Measurements from ENCODE around the gene DBF4B. TPM values are rescaled to one million over a fixed set of nuclear protein-coding genes. Genes with fewer than 3 reads are reported as not detected.
"Not testable (repeated sequence)": the region's sequence is repeated elsewhere in the genome, so short reads cannot be mapped to it uniquely, and the experiment has no call there.

Gene DBF4B
- 22.8 and 24.4 TPM in 2 replicates for total RNA-seq

GRCh38 chr17:44708401-44709263 lies at the start of gene DBF4B:
DBF4B (plus strand) TSS chr17:44708665; CDS start chr17:44708821, 156 bp downstream.
- Mint-ChIP-seq H3K27me3 (ENCODE audit: low read depth) (peaks cover 6% of the 10 kb centered on the region), H3K9me3 (no peaks in the 10 kb centered on the region), H3K4me3 (ENCODE audit: low read depth) (no peak within 1 kb of the TSS), H3K4me1 (ENCODE audit: low read depth) (peaks cover 6% of the 10 kb centered on the region), H3K36me3 (ENCODE audit: low read depth) (peaks cover 4% of the 10 kb centered on the region), H3K27ac (no peak within 1 kb of the TSS)
- intact Hi-C loops (cut with micrococcal nuclease): loop anchor here (1.0 kb wide), 1 partner anchor 19 kb away; the partner anchor contains the start of gene CCDC43
- DNase-seq (ENCODE audit: low spot score): peak; percentile 81

- Mint-ChIP-seq H3K27me3 (ENCODE audit: low read depth) (peaks cover 21% of the 10 kb centered on the region), H3K9me3 (no peaks in the 10 kb centered on the region), H3K4me3 (ENCODE audit: low read depth) (no peak overlapping the region), H3K4me1 (ENCODE audit: low read depth) (peaks cover 3% of the 10 kb centered on the region), H3K27ac (no peak overlapping the region), H3K36me3 (ENCODE audit: low read depth) (no peaks in the 10 kb centered on the region)
- no peak for DNase-seq (ENCODE audit: low spot score)
- intact Hi-C loops (cut with micrococcal nuclease): no loop called here
Measured at GRCh38 chr17:44661835-44662234, 46.6 kb upstream of the DBF4B start.

GRCh38 chr17:44663095-44663494 lies 45.4 kb upstream of the DBF4B start:
- intact Hi-C loops (cut with micrococcal nuclease): no loop called here
- DNase-seq (ENCODE audit: low spot score): no peak
- H3K36me3 Mint-ChIP-seq (ENCODE audit: low read depth): no peaks in the 10 kb centered on the region
- H3K4me1 Mint-ChIP-seq (ENCODE audit: low read depth): peaks cover 4% of the 10 kb centered on the region
- H3K4me3 Mint-ChIP-seq (ENCODE audit: low read depth): no peak overlapping the region
- H3K9me3 Mint-ChIP-seq: no peaks in the 10 kb centered on the region
- H3K27me3 Mint-ChIP-seq (ENCODE audit: low read depth): peaks cover 22% of the 10 kb centered on the region
- no peak overlapping the region for H3K27ac Mint-ChIP-seq

- H3K27me3 Mint-ChIP-seq (ENCODE audit: low read depth): peaks cover 18% of the 10 kb centered on the region
- no peaks in the 10 kb centered on the region for H3K36me3 Mint-ChIP-seq (ENCODE audit: low read depth)
- H3K27ac Mint-ChIP-seq: no peak overlapping the region
- H3K4me1 Mint-ChIP-seq (ENCODE audit: low read depth): peaks cover 4% of the 10 kb centered on the region
- no peak for DNase-seq (ENCODE audit: low spot score)
- no peaks in the 10 kb centered on the region for H3K9me3 Mint-ChIP-seq
- no peak overlapping the region for H3K4me3 Mint-ChIP-seq (ENCODE audit: low read depth)
- intact Hi-C loops (cut with micrococcal nuclease): no loop called here
Measured at GRCh38 chr17:44664867-44665266, 43.6 kb upstream of the DBF4B start.

- Mint-ChIP-seq H3K36me3 (ENCODE audit: low read depth) (no peaks in the 10 kb centered on the region), H3K4me3 (ENCODE audit: low read depth) (no peak overlapping the region)
Measured at GRCh38 chr17:44666006-44666405, 42.5 kb upstream of the DBF4B start.

GRCh38 chr17:44672479-44673093 lies 35.9 kb upstream of the DBF4B start:
- peaks cover 3% of the 10 kb centered on the region for H3K27me3 Mint-ChIP-seq (ENCODE audit: low read depth)
- no peak for DNase-seq (ENCODE audit: low spot score)
- peaks cover 4% of the 10 kb centered on the region for H3K4me1 Mint-ChIP-seq (ENCODE audit: low read depth)
- H3K4me3 Mint-ChIP-seq (ENCODE audit: low read depth): no peak overlapping the region
- intact Hi-C loops (cut with micrococcal nuclease): loop anchor here (1.0 kb wide), 1 partner anchor 139 kb away; no protein-coding TSS in a partner anchor
- no peaks in the 10 kb centered on the region for H3K9me3 Mint-ChIP-seq
- no peak overlapping the region for H3K27ac Mint-ChIP-seq
- H3K36me3 Mint-ChIP-seq (ENCODE audit: low read depth): peaks cover 4% of the 10 kb centered on the region

More at GRCh38 chr17:44666006-44666405, 42.5 kb upstream of the DBF4B start:
- intact Hi-C loops (cut with micrococcal nuclease): no loop called here
- peaks cover 18% of the 10 kb centered on the region for H3K27me3 Mint-ChIP-seq (ENCODE audit: low read depth)
- no peak for DNase-seq (ENCODE audit: low spot score)
- no peak overlapping the region for H3K27ac Mint-ChIP-seq
- H3K9me3 Mint-ChIP-seq: no peaks in the 10 kb centered on the region
- peaks cover 4% of the 10 kb centered on the region for H3K4me1 Mint-ChIP-seq (ENCODE audit: low read depth)

- H3K4me3 Mint-ChIP-seq (ENCODE audit: low read depth): no peak overlapping the region
- no peaks in the 10 kb centered on the region for H3K9me3 Mint-ChIP-seq
- peaks cover 10% of the 10 kb centered on the region for H3K36me3 Mint-ChIP-seq (ENCODE audit: low read depth)
- intact Hi-C loops (cut with micrococcal nuclease): no loop called here
- H3K27ac Mint-ChIP-seq: no peak overlapping the region
- H3K27me3 Mint-ChIP-seq (ENCODE audit: low read depth): peaks cover 1% of the 10 kb centered on the region
- H3K4me1 Mint-ChIP-seq (ENCODE audit: low read depth): no peaks in the 10 kb centered on the region
- no peak for DNase-seq (ENCODE audit: low spot score)
Measured at GRCh38 chr17:44673893-44674292, 34.6 kb upstream of the DBF4B start.

GRCh38 chr17:44677136-44677535 lies 31.3 kb upstream of the DBF4B start:
- no peak overlapping the region for H3K27ac Mint-ChIP-seq
- DNase-seq (ENCODE audit: low spot score): no peak
- no peak overlapping the region for H3K4me3 Mint-ChIP-seq (ENCODE audit: low read depth)
- intact Hi-C loops (cut with micrococcal nuclease): no loop called here
- no peaks in the 10 kb centered on the region for H3K9me3 Mint-ChIP-seq
- peaks cover 26% of the 10 kb centered on the region for H3K36me3 Mint-ChIP-seq (ENCODE audit: low read depth)
- no peaks in the 10 kb centered on the region for H3K4me1 Mint-ChIP-seq (ENCODE audit: low read depth)
- peaks cover 1% of the 10 kb centered on the region for H3K27me3 Mint-ChIP-seq (ENCODE audit: low read depth)

- Mint-ChIP-seq H3K36me3 (ENCODE audit: low read depth) (peaks cover 51% of the 10 kb centered on the region), H3K27ac (peak overlapping the region; percentile 31)
- H3K4me1 Mint-ChIP-seq (ENCODE audit: low read depth); intact Hi-C loops (cut with micrococcal nuclease); DNase-seq (ENCODE audit: low spot score); H3K9me3 Mint-ChIP-seq; H3K4me3 Mint-ChIP-seq (ENCODE audit: low read depth); H3K27me3 Mint-ChIP-seq (ENCODE audit: low read depth): not testable (repeated sequence)
Measured at GRCh38 chr17:44683303-44683702, 25.2 kb upstream of the DBF4B start.

- Mint-ChIP-seq H3K27ac (no peak overlapping the region), H3K27me3 (ENCODE audit: low read depth) (no peaks in the 10 kb centered on the region), H3K4me3 (ENCODE audit: low read depth) (no peak overlapping the region), H3K4me1 (ENCODE audit: low read depth) (peaks cover 25% of the 10 kb centered on the region), H3K9me3 (no peaks in the 10 kb centered on the region), H3K36me3 (ENCODE audit: low read depth) (peaks cover 37% of the 10 kb centered on the region)
- intact Hi-C loops (cut with micrococcal nuclease): no loop called here
- no peak for DNase-seq (ENCODE audit: low spot score)
Measured at GRCh38 chr17:44687756-44688155, 20.7 kb upstream of the DBF4B start.

- H3K9me3 Mint-ChIP-seq: no peaks in the 10 kb centered on the region
- H3K27ac Mint-ChIP-seq: no peak overlapping the region
- intact Hi-C loops (cut with micrococcal nuclease): no loop called here
- DNase-seq (ENCODE audit: low spot score): no peak
- peaks cover 25% of the 10 kb centered on the region for H3K4me1 Mint-ChIP-seq (ENCODE audit: low read depth)
- peaks cover 33% of the 10 kb centered on the region for H3K36me3 Mint-ChIP-seq (ENCODE audit: low read depth)
- peak overlapping the region; percentile 99 for H3K4me3 Mint-ChIP-seq (ENCODE audit: low read depth)
- H3K27me3 Mint-ChIP-seq (ENCODE audit: low read depth): no peaks in the 10 kb centered on the region
Measured at GRCh38 chr17:44688200-44688599, 20.3 kb upstream of the DBF4B start.

- intact Hi-C loops (cut with micrococcal nuclease): loop anchor here (1.0 kb wide), 1 partner anchor 19 kb away; the partner anchor contains the start of gene DBF4B
Measured at GRCh38 chr17:44688675-44689476, 19.6 kb upstream of the DBF4B start.

More at GRCh38 chr17:44688675-44689476, 19.6 kb upstream of the DBF4B start:
- Mint-ChIP-seq H3K36me3 (ENCODE audit: low read depth) (peaks cover 27% of the 10 kb centered on the region), H3K27me3 (ENCODE audit: low read depth) (no peaks in the 10 kb centered on the region), H3K27ac (peak overlapping the region; percentile 97), H3K9me3 (no peaks in the 10 kb centered on the region), H3K4me3 (ENCODE audit: low read depth) (peak overlapping the region; percentile 99), H3K4me1 (ENCODE audit: low read depth) (peaks cover 22% of the 10 kb centered on the region)
- DNase-seq (ENCODE audit: low spot score): no peak

Data from activated T-helper 2 cell treated with anti-CD3 and anti-CD28 coated beads, Interferon-gamma antibody, Interleukin-2, Interleukin-4, amounts not matched to agents 10 μg/mL and 5 μg/mL and 100 μg/mL, durations not matched to agents 14 hours and 24 hours and 36 hours (primary cell).